HFF-Myc (cell line): ENCODE data around the gene TSNAXIP1.

ENCODE experiments used
- DNase-seq: peaks from one replicate; pipeline ENCODE4 v3.0.0-alpha.2; 2011; ENCODE audit warnings: low read depth; ENCODE audit errors: extremely low read depth
- H3K4me3 ChIP-seq: replicated peaks from 2 replicates; pipeline ENCODE4 v1.5.1; 2011; ENCODE audit warnings: low read depth, mild to moderate bottlenecking, control low read depth, low read length
- TF ChIP-seq, protein P1 (sequence below): IDR thresholded peaks from 2 replicates; pipeline ENCODE4 v1.5.1; 2012; ENCODE audit warnings: mild to moderate bottlenecking, low read depth, low read length, control low read depth; ENCODE audit errors: missing control alignments

TSNAXIP1 gene

DNA sequence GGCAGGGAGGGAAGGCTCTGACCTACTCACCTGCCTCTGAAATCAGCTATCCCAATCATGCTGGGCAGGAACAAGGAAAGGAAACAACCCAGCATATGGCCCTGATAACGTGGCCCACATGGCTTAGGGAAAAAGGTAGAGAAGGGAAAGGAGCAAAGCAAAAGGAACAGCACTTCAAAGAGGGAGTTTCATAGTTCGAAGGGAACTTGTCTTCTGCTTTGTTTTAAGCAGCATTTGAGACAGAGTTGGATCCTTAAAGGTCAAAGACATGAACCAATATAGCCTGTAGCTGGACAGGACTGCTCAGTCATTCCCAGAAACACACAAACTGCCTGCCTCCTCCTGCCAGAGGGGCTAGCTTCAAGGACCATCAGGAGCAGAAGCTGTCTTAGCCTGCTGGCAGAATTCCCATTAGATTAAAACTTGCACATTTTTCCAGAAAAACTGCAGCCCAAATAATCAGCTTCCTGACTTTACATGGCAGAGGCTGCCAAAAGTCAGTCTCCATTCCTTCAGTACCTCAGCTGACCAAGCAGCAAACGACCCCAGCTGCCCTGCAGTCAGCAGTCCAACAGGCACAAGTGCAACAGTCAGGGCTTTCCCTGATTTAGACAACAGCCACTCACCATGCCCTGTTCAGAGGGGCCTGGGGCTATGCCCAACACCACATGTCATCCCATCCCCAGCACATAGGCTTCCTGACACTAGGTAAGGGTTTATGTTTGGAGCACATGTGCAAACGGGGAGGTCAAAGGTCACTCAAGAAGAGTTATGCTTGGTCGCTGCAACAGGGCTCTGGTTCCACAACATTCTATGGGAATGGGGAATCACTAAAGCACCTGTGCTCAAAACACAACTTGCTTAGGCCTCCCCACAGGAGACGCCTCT lies 32.9 kb upstream of the TSNAXIP1 start:
- TF ChIP-seq, protein P1, sequence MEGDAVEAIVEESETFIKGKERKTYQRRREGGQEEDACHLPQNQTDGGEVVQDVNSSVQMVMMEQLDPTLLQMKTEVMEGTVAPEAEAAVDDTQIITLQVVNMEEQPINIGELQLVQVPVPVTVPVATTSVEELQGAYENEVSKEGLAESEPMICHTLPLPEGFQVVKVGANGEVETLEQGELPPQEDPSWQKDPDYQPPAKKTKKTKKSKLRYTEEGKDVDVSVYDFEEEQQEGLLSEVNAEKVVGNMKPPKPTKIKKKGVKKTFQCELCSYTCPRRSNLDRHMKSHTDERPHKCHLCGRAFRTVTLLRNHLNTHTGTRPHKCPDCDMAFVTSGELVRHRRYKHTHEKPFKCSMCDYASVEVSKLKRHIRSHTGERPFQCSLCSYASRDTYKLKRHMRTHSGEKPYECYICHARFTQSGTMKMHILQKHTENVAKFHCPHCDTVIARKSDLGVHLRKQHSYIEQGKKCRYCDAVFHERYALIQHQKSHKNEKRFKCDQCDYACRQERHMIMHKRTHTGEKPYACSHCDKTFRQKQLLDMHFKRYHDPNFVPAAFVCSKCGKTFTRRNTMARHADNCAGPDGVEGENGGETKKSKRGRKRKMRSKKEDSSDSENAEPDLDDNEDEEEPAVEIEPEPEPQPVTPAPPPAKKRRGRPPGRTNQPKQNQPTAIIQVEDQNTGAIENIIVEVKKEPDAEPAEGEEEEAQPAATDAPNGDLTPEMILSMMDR = no peak
- no peak for DNase-seq
- H3K4me3 ChIP-seq = no peak overlapping the region

DNA sequence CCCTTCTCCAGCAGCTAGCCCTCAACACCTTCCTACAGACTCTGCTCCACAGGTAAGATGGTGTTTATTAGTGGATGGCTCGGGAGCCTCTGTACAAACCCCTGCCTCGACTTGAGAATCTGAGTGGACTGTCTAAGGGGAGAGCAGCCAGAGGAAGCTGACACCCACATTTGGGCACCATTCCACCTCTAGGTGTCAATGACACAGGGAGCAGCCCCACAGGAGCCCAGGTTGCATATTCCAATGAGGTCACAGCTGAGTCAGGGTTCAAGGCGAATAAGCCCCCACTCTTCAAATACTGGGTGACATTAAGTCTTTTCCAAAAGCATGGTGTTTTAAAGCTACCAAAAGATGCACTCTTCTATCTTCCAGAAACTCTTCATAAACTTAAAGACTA lies 32.2 kb upstream of the TSNAXIP1 start:
- TF ChIP-seq, protein P1 = no peak
- H3K4me3 ChIP-seq = no peak overlapping the region
- DNase-seq = no peak

DNA sequence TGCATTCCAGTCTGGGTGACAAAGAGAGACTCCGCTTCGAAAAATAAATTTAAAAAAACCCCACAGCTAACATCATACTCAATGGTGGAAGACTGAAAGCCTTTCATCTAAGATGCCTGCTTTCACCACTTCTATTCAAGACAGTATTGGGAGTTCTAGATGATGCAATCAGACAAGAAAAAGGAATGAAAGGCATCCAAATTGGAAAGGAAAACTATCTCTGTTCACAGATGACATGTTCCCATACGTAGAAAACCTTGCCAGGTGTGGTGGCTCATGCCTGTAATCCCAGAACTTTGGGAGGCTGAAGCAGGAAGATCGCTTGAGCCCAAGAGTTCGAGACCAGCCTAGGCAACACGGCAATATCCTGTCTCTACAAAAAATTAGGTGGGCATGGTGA lies 31.4 kb upstream of the TSNAXIP1 start:
- H3K4me3 ChIP-seq = no peak overlapping the region
- DNase-seq = no peak

DNA sequence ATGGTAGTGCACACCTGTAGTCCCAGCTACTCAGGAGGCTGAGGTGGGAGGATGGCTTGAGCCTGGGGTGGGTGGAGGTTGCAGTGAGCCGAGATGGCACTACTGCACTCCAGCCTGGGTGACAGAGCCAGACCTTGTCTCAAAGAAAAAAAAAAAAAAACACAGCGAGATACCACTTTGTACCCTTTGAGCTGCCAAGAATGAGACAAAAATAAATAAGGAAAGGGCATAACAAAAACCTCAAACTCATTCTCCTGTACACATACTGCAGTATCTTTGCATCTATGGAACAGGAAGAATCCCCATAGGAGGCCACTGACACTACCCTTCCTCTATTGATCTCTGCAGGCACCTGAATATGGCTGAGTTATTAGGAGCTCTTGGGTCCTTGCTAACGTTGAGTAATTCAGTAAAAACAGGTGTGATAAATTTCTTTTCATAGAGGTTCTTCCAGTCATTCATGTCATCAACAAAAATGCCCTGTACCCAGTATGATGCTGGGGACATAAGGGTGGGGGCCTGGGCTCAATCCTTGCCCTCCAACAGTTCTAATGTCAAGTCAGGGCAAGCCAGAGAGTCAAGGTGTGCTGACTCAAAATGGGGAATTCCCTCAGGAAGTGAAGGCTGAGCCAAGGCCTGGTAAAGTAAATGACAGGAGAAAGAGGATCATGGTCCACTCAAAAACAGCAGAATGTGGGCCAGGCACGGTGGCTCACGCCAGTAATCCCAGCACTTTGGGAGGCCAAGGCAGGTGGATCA lies 27.3 kb upstream of the TSNAXIP1 start:
- H3K4me3 ChIP-seq = no peak overlapping the region
- DNase-seq = no peak
- TF ChIP-seq, protein P1 = no peak

More for the DNA sequence above, 31.4 kb upstream of the TSNAXIP1 start:
- TF ChIP-seq, protein P1 = no peak

DNA sequence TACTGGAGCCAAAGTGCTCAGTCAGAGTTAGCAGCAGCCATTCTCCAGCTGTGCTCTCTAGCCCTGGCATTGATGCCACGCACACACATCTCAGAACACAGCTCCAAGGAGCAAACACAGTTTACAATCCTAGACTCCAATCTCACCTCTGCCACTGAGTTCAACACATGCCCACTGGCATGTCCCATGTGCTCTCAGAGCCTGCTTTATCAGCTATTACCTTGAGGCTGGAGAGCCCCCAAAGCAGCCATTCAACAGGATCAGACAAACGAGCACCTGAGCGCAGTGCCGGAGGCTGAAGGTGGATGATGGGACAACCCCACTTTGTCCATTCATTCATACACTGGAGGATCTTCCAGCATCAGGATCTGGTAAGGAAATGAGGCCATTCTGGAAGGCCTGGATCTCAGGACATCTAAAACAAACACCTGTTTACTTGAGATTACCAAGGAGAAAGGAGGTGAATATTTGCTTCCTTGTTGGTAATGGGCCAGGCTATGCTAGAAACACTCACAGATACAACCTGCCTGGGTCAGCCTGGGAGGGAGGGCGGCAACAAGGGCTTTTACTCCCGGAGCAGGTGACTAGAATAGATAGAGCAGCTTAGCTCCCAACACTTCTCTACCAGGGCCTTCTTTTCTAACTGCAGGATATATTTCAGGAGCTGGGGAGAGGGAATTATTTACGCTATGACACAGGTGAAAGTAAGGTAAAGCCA lies 25.7 kb upstream of the TSNAXIP1 start:
- no peak overlapping the region for H3K4me3 ChIP-seq
- DNase-seq = no peak
- TF ChIP-seq, protein P1 = no peak

DNA sequence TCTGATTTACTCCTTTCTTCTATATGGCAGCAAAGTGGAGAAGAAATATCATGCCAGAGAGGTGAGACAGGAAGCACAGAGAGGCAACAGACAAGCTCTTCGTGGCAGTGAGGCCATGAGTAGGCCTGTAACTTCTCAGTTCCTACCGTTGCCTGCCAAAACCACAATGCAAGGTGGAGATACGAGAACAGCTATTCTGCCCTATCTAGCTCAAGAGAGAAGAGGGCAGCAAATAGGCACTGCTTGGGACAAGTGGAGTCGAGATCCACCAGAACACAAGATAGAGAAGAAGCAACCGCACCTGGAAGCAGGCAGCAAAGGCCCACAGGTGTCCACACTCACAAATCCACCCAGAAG lies 25.1 kb upstream of the TSNAXIP1 start:
- TF ChIP-seq, protein P1 = no peak
- H3K4me3 ChIP-seq = no peak overlapping the region
- no peak for DNase-seq
